C4-2B (cell line): Measurements from ENCODE around the gene MSI2.

ENCODE experiments used
- CTCF ChIP-seq: fragments of 450-650 bp; conservative IDR thresholded peaks from 2 replicates; pipeline ENCODE4 v1.5.1; 2017; ENCODE audit warnings: mild to moderate bottlenecking
- ZFX ChIP-seq: fragments of 450-650 bp; IDR thresholded peaks from 2 replicates; pipeline ENCODE4 v1.6.1; 2017

- TF ChIP-seq CTCF (no peak), ZFX (no peak)
Measured at GRCh38 chr17:57650548-57650947, 394.2 kb downstream of the MSI2 start.
